ENCODE results near the gene TEX10. TPM values are rescaled to one million over a fixed set of nuclear protein-coding genes. Genes with fewer than 3 reads are reported as not detected.

TEX10 gene
- polyA plus RNA-seq (31.3 to 50.7 TPM (median 32.9 TPM) in 3 replicates), polyA minus RNA-seq (12.5 to 58.2 TPM (median 29.1 TPM) in 3 replicates)
- polyA plus RNA-seq (2011; ENCODE audit: low read depth) = 18.6 TPM
- polyA plus RNA-seq (2011; cell fraction: cytosol; rRNA removed) = 19.1 and 39.6 TPM in 2 replicates
- polyA plus RNA-seq (2011; cell fraction: nucleus; rRNA removed) = 40.9 and 50.7 TPM in 2 replicates
- polyA plus RNA-seq (2012; ENCODE audit: low replicate concordance) = 23.4 and 26.6 TPM in 2 replicates
- polyA minus RNA-seq (2011; cell fraction: cytosol; rRNA and poly(A)+ RNA removed) = 15.0 TPM
- 26.2 and 50.9 TPM in 2 replicates for polyA minus RNA-seq (2011; cell fraction: nucleus; rRNA and poly(A)+ RNA removed)

- H3K4me3 ChIP-seq (ENCODE audit: control insufficient read depth in 2 of 3, extremely low read depth in 1 of 3, insufficient read depth in 2 of 3, low read depth in 1 of 3, low read length in 3 of 3) = peak within 1 kb of the TSS; percentile 89 to 92 (median 90)
- H3K9ac ChIP-seq (ENCODE audit: control insufficient read depth, extremely low read depth, insufficient read depth, low read length) = peak within 1 kb of the TSS; percentile 95
- peaks cover 24% of the 10 kb centered on the region for H3K4me1 ChIP-seq (ENCODE audit: control insufficient read depth, extremely low read depth, insufficient read depth, low read length)
- FAIRE-seq = peak; percentile 20
- H3K27me3 ChIP-seq (ENCODE audit: control insufficient read depth, extremely low read depth, insufficient read depth, low read length) = no peaks in the 10 kb centered on the region
- dilution Hi-C loops (cut with MboI; ENCODE audit: extremely low pct_ligation_motif_present, low sequenced_read_pairs) = no loop called here
- no peaks in the 10 kb centered on the region for H3K36me3 ChIP-seq (ENCODE audit: control insufficient read depth in 2 of 2, extremely low read depth in 1 of 2, insufficient read depth in 2 of 2, low read length in 2 of 2)
- H4K20me1 ChIP-seq (ENCODE audit: control insufficient read depth, extremely low read depth, insufficient read depth, low read length) = peaks cover 9% of the 10 kb centered on the region
- no peaks in the 10 kb centered on the region for H3K9me3 ChIP-seq (ENCODE audit: control insufficient read depth, low read depth, low read length)
- peaks cover 3% of the 10 kb centered on the region for H3K9me1 ChIP-seq (ENCODE audit: control insufficient read depth, extremely low read depth, insufficient read depth, low read length)
- DNase-seq (ENCODE audit: low read depth, low spot score) = no peak
- peak within 1 kb of the TSS; percentile 88 for H3K27ac ChIP-seq (ENCODE audit: control insufficient read depth, insufficient read depth, low read length)
- H2AFZ ChIP-seq (ENCODE audit: control insufficient read depth, low read length) = peak within 1 kb of the TSS; percentile 96
- TF ChIP-seq CTCF (optimal IDR thresholded peaks at IDR 0.05 in 1 of 3, IDR thresholded peaks at IDR 0.05 in 1 of 3, conservative IDR thresholded peaks at IDR 0.05 in 1 of 3; ENCODE audit: extremely low read depth in 1 of 3, insufficient read depth in 2 of 3, low read length in 3 of 3) (no peak), EZH2 (IDR thresholded peaks at IDR 0.05; ENCODE audit: low read length) (no peak)
- peaks cover 48% of the 10 kb centered on the region for H3K79me2 ChIP-seq (ENCODE audit: control insufficient read depth, insufficient read depth, low read length)
- H3K4me2 ChIP-seq (ENCODE audit: control insufficient read depth, extremely low read depth, insufficient read depth, low read depth, low read length) = peak within 1 kb of the TSS; percentile 96
These were observed at the start of gene TEX10 for GRCh38 chr9:100352727-100353505. Gene TEX10 (minus strand): TSS chr9:100352942. CDS start chr9:100349363, 3,579 bp downstream.

- H3K4me3 ChIP-seq (ENCODE audit: control insufficient read depth in 2 of 3, extremely low read depth in 1 of 3, insufficient read depth in 2 of 3, low read depth in 1 of 3, low read length in 3 of 3) = no peak overlapping the region
- no peak overlapping the region for H3K27ac ChIP-seq (ENCODE audit: control insufficient read depth, insufficient read depth, low read length)
- no peaks in the 10 kb centered on the region for H3K4me1 ChIP-seq (ENCODE audit: control insufficient read depth, extremely low read depth, insufficient read depth, low read length)
- H3K9me3 ChIP-seq (ENCODE audit: control insufficient read depth, low read depth, low read length) = no peaks in the 10 kb centered on the region
- no peak overlapping the region for H3K4me2 ChIP-seq (ENCODE audit: control insufficient read depth, extremely low read depth, insufficient read depth, low read depth, low read length)
- no peaks in the 10 kb centered on the region for H3K79me2 ChIP-seq (ENCODE audit: control insufficient read depth, insufficient read depth, low read length)
- no peaks in the 10 kb centered on the region for H3K9me1 ChIP-seq (ENCODE audit: control insufficient read depth, extremely low read depth, insufficient read depth, low read length)
- FAIRE-seq (no peak), DNase-seq (ENCODE audit: low read depth, low spot score) (no peak)
- H3K36me3 ChIP-seq (ENCODE audit: control insufficient read depth in 2 of 2, extremely low read depth in 1 of 2, insufficient read depth in 2 of 2, low read length in 2 of 2) = no peaks in the 10 kb centered on the region
- H2AFZ ChIP-seq (ENCODE audit: control insufficient read depth, low read length) = no peak overlapping the region
- dilution Hi-C loops (cut with MboI; ENCODE audit: extremely low pct_ligation_motif_present, low sequenced_read_pairs) = no loop called here
- no peak overlapping the region for H3K9ac ChIP-seq (ENCODE audit: control insufficient read depth, extremely low read depth, insufficient read depth, low read length)
- H4K20me1 ChIP-seq (ENCODE audit: control insufficient read depth, extremely low read depth, insufficient read depth, low read length) = no peaks in the 10 kb centered on the region
- TF ChIP-seq CTCF (optimal IDR thresholded peaks at IDR 0.05 in 1 of 3, IDR thresholded peaks at IDR 0.05 in 1 of 3, conservative IDR thresholded peaks at IDR 0.05 in 1 of 3; ENCODE audit: extremely low read depth in 1 of 3, insufficient read depth in 2 of 3, low read length in 3 of 3) (no peak), EZH2 (IDR thresholded peaks at IDR 0.05; ENCODE audit: low read length) (no peak)
- H3K27me3 ChIP-seq (ENCODE audit: control insufficient read depth, extremely low read depth, insufficient read depth, low read length) = no peaks in the 10 kb centered on the region
These were observed 48.3 kb upstream of the TEX10 start for GRCh38 chr9:100401042-100401441.

All from keratinocyte (primary cell).